ENCODE data around the gene F2RL3. TPM values are rescaled to one million over a fixed set of nuclear protein-coding genes. Genes with fewer than 3 reads are reported as not detected.

The F2RL3 gene
- 0.33 and 0.67 TPM in 2 replicates for total RNA-seq
- polyA plus RNA-seq = 1.0 and 1.4 TPM in 2 replicates

DNA sequence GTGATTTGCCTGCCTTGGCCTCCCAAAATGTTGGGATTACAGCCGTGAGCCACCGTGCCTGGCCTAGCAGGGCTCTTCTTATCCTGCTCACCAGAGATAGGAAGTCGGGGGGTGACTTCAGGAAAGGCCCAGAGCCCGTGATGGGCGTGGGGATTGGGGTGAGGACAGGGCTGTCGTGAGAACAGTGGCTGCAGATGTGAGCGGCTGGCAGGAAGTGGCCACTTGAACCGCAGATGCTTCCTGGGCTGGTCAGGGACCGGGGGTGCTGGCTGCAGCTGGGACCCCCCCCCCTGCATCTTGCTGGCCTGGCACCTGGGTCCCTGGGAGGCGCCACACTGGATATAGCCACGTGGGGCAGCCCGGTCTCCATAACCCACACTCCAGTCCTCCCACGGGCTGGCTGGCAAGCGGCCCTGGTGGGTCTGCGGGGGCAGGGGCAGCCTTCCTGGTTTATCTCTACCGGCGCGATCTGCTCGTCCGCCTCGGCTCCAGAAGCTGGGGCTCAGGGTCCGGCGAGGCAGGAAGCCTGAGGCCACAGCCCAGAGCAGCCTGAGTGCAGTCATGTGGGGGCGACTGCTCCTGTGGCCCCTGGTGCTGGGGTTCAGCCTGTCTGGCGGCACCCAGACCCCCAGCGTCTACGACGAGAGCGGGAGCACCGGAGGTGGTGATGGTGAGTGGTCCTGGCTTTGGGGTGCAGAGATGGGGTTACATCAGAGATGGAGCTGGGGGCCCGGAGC, at the start of gene F2RL3:
F2RL3 (plus strand) TSS at position 371 of the 737 bp plus-strand sequence; CDS start at position 562, 191 bp downstream.
- Histone ChIP-seq H3K4me1 (ENCODE audit: low read depth) (peaks cover 31% of the 10 kb centered on the region), H3K9me3 (ENCODE audit: low read depth) (no peaks in the 10 kb centered on the region), H3K36me3 (no peaks in the 10 kb centered on the region), H3K27me3 (no peaks in the 10 kb centered on the region), H3K27ac (peak within 1 kb of the TSS; percentile 95), H3K4me3 (no peak within 1 kb of the TSS)
- TF ChIP-seq, protein P1, sequence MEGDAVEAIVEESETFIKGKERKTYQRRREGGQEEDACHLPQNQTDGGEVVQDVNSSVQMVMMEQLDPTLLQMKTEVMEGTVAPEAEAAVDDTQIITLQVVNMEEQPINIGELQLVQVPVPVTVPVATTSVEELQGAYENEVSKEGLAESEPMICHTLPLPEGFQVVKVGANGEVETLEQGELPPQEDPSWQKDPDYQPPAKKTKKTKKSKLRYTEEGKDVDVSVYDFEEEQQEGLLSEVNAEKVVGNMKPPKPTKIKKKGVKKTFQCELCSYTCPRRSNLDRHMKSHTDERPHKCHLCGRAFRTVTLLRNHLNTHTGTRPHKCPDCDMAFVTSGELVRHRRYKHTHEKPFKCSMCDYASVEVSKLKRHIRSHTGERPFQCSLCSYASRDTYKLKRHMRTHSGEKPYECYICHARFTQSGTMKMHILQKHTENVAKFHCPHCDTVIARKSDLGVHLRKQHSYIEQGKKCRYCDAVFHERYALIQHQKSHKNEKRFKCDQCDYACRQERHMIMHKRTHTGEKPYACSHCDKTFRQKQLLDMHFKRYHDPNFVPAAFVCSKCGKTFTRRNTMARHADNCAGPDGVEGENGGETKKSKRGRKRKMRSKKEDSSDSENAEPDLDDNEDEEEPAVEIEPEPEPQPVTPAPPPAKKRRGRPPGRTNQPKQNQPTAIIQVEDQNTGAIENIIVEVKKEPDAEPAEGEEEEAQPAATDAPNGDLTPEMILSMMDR (IDR thresholded peaks at IDR 0.05; ENCODE audit: low read depth, low read length) = no peak
- DNase-seq (ENCODE audit: low read depth in 1 of 2, low spot score in 1 of 2) = peak; percentile 55 to 70

DNA sequence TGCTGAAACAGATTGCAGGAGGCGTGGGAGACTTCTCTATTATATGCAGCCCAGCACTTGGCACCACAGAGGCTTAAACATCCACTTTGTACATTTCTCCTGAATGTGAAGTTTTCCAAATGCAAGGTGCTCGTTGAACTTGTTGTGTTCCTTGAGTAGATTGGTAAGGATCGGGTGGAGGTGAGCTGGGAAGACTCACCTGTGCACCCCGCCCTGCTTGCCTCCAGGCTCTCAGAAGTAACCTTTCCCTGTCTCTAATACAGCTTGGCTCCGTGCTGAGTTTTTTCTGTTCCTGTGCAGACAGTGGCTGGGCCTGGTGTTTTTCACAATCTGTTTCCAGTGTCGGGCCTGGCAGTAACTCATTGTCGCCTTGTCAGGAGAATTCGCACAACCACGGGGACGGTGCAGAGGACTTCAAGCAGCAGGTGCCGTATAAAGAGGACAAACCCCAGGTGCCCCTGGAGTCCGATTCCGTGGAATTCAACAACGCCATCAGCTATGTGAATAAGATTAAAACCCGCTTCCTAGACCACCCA, 47.3 kb upstream of the F2RL3 start:
- Histone ChIP-seq H3K27me3 (no peaks in the 10 kb centered on the region), H3K4me3 (no peak overlapping the region), H3K4me1 (ENCODE audit: low read depth) (peaks cover 8% of the 10 kb centered on the region), H3K9me3 (ENCODE audit: low read depth) (no peaks in the 10 kb centered on the region), H3K36me3 (peaks cover 37% of the 10 kb centered on the region), H3K27ac (peak overlapping the region; percentile 67)
- DNase-seq (ENCODE audit: low read depth in 1 of 2, low spot score in 1 of 2) = peak in 1 of 2 donors; percentile 58
- TF ChIP-seq, protein P1 (IDR thresholded peaks at IDR 0.05; ENCODE audit: low read depth, low read length) = no peak

GRCh38 chr19:16846901-16847300, 41.9 kb upstream of the F2RL3 start:
- TF ChIP-seq, protein P1 (IDR thresholded peaks at IDR 0.05; ENCODE audit: low read depth, low read length) = no peak
- H3K27ac ChIP-seq = no peak overlapping the region
- no peaks in the 10 kb centered on the region for H3K27me3 ChIP-seq
- DNase-seq (ENCODE audit: low read depth in 1 of 2, low spot score in 1 of 2) = no peak
- H3K4me1 ChIP-seq (ENCODE audit: low read depth) = peaks cover 1% of the 10 kb centered on the region
- H3K4me3 ChIP-seq = no peak overlapping the region
- H3K9me3 ChIP-seq (ENCODE audit: low read depth) = no peaks in the 10 kb centered on the region
- H3K36me3 ChIP-seq = peaks cover 65% of the 10 kb centered on the region

GRCh38 chr19:16847430-16847829, 41.4 kb upstream of the F2RL3 start:
- Histone ChIP-seq H3K36me3 (peaks cover 62% of the 10 kb centered on the region), H3K9me3 (ENCODE audit: low read depth) (no peaks in the 10 kb centered on the region)
- TF ChIP-seq, protein P1 (IDR thresholded peaks at IDR 0.05; ENCODE audit: low read depth, low read length) = no peak

GRCh38 chr19:16849168-16849567, 39.6 kb upstream of the F2RL3 start:
- no peak overlapping the region for H3K27ac ChIP-seq
- H3K4me1 ChIP-seq (ENCODE audit: low read depth) = no peaks in the 10 kb centered on the region
- no peaks in the 10 kb centered on the region for H3K9me3 ChIP-seq (ENCODE audit: low read depth)
- TF ChIP-seq, protein P1 (IDR thresholded peaks at IDR 0.05; ENCODE audit: low read depth, low read length) = no peak
- H3K27me3 ChIP-seq = no peaks in the 10 kb centered on the region
- no peak for DNase-seq (ENCODE audit: low read depth in 1 of 2, low spot score in 1 of 2)
- no peak overlapping the region for H3K4me3 ChIP-seq
- peaks cover 66% of the 10 kb centered on the region for H3K36me3 ChIP-seq

More at GRCh38 chr19:16847430-16847829, 41.4 kb upstream of the F2RL3 start:
- no peak overlapping the region for H3K4me3 ChIP-seq
- H3K27me3 ChIP-seq = no peaks in the 10 kb centered on the region
- no peak for DNase-seq (ENCODE audit: low read depth in 1 of 2, low spot score in 1 of 2)
- H3K4me1 ChIP-seq (ENCODE audit: low read depth) = no peaks in the 10 kb centered on the region
- H3K27ac ChIP-seq = no peak overlapping the region

Data from cardiac muscle cell (in vitro differentiated cells and primary cell).